Natural killer cell treated with Interleukin-12 subunit alpha and Interleukin-12 subunit beta and Interleukin-15 and Interleukin-18, amount 100 ng/mL, for 72 hours (primary cell): ENCODE data around the gene WWTR1. TPM values are rescaled to one million over a fixed set of nuclear protein-coding genes. Genes with fewer than 3 reads are reported as not detected.

Source experiments
- ATAC-seq, 2 donors: fragments of 150-1000 bp; cut with Tn5 transposase in 1 of 2; sonication (Bioruptor Pico), chemical (Tn5 transposase) in 1 of 2; 2 replicates each; pipeline ENCODE4 v1.10.0; 2021
- DNase-seq: peaks from one replicate; pipeline ENCODE4 v3.0.0; 2022; ENCODE audit warnings: low spot score
- H3K27ac Mint-ChIP-seq, 2 donors: 1 replicate in 1 of 2; 2 replicates in 1 of 2; pipeline ENCODE4 v1.8.0; 2022; ENCODE audit warnings: mixed read lengths in 2 of 2, mild to moderate bottlenecking in 1 of 2, moderate library complexity in 1 of 2
- H3K27me3 Mint-ChIP-seq, 2 donors: 1 replicate in 1 of 2; 2 replicates in 1 of 2; pipeline ENCODE4 v1.8.0; 2022; ENCODE audit warnings: mixed read lengths in 2 of 2
- H3K36me3 Mint-ChIP-seq: one replicate; pipeline ENCODE4 v1.8.0; 2022; ENCODE audit warnings: mixed read lengths
- H3K4me1 Mint-ChIP-seq, 2 donors: 1 replicate in 1 of 2; 2 replicates in 1 of 2; pipeline ENCODE4 v1.8.0; 2022; ENCODE audit warnings: low read depth in 2 of 2, mixed read lengths in 2 of 2, mild to moderate bottlenecking in 1 of 2
- H3K4me3 Mint-ChIP-seq: one replicate; pipeline ENCODE4 v1.8.0; 2022; ENCODE audit warnings: mixed read lengths
- H3K9me3 Mint-ChIP-seq: 2 replicates; pipeline ENCODE4 v1.8.0; 2022; ENCODE audit warnings: mixed read lengths
- total RNA-seq, 2 donors: library from RNA; stranded (reverse); gene quantifications; one replicate each; pipeline ENCODE4 v1.2.3, GENCODE V29; 2022

WWTR1 gene
- total RNA-seq, 2 donors from 2014 or later = 0.55 to 6.7 TPM

DNA sequence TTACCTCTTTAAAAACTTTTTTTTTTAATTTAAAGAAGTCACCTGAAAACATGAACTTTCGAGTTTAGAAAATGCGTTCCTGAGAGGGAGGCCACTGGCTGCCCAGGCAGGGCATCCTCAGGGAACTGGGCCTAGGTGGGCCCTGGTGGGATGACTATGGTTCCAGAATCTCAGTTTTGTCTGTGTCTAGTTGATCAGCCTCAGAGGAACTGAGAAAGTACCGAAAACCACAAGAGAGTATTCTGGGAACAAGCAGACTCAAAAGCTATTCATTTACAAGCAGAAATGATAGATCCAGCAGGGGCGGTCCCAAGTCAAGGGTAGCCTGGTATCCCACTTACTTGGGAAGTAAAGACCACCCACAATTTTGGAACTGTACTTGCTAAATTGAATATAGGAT is 10.5 kb downstream of the WWTR1 start:
- Mint-ChIP-seq H3K36me3 (no peaks in the 10 kb centered on the region), H3K4me1 (no peaks in the 10 kb centered on the region), H3K27ac (no peak overlapping the region), H3K27me3 (peaks cover 12 to 26% of the 10 kb centered on the region in 2 donors), H3K4me3 (no peak overlapping the region), H3K9me3 (no peaks in the 10 kb centered on the region)
- DNase-seq (no peak), ATAC-seq (no peak)

DNA sequence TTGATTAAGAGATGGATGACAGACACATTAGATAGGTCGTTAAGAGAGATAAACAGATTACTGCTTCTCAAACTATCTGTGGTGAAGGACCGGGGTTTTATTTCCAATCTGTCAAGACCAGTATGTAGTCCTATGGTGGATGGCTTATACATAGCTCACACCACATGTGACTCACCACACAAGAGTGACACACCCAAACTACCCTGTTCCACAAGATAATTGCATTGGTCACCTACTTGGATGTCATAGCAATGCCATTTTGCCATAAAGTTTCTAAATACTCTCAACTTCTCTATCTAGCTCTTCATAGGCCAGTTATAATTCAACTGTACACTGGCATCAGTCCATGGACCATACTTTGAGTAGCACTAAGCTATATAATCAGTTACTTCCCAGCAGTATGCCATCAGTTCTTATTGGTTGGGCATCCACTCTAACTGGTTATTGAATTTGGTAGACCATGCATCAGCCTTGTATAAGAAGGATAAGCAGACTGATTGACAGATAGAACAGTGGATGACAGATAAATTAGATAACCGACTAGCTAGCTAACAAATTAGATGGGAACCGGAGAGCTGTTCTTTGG is 11.6 kb downstream of the WWTR1 start:
- no peaks in the 10 kb centered on the region for H3K4me1 Mint-ChIP-seq
- H3K27me3 Mint-ChIP-seq = peaks cover 11 to 24% of the 10 kb centered on the region in 2 donors
- no peak for DNase-seq
- H3K27ac Mint-ChIP-seq = no peak overlapping the region
- H3K36me3 Mint-ChIP-seq = no peaks in the 10 kb centered on the region
- no peaks in the 10 kb centered on the region for H3K9me3 Mint-ChIP-seq
- peak in 1 of 2 donors; percentile 67 for ATAC-seq
- H3K4me3 Mint-ChIP-seq = no peak overlapping the region

DNA sequence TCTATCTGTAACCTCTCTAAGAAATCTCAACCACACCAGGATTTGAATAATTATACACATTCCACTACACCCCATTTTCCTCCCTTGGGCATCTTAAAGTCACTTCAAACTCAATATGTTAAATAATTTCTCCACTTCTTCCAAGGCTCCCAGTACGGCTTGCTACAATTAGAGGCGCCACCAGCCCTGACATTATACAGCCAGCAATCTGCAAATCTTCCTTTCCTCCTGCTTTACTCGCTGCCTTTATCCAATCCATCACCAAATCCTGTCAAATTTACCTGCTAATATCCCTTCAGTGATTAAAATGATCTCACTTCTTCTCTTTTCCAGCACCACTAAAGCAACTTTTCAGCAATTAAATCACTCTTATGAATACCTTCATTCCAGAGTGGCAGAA is 13.9 kb downstream of the WWTR1 start:
- no peaks in the 10 kb centered on the region for H3K4me1 Mint-ChIP-seq
- peaks cover 0 to 16% of the 10 kb centered on the region in 2 donors for H3K27me3 Mint-ChIP-seq
- H3K4me3 Mint-ChIP-seq = no peak overlapping the region
- ATAC-seq (no peak), DNase-seq (no peak)
- no peaks in the 10 kb centered on the region for H3K9me3 Mint-ChIP-seq
- no peaks in the 10 kb centered on the region for H3K36me3 Mint-ChIP-seq
- no peak overlapping the region for H3K27ac Mint-ChIP-seq

DNA sequence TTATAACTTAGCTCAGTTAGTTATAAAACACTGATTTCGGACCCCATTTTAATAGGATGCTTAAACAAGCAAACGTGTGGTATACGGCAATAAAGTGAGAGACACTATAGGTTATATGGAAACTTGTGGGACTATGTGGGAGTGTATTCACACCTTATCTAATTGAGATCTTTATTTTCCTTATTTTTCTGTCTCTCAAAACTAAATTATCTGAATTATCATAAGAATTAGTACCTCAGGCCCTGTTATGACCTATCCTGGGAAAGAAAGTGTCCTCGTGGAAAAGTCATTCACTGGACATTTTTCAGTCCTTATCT is 14.4 kb downstream of the WWTR1 start:
- Mint-ChIP-seq H3K9me3 (no peaks in the 10 kb centered on the region), H3K27ac (no peak overlapping the region), H3K4me1 (no peaks in the 10 kb centered on the region), H3K27me3 (peaks cover 0 to 19% of the 10 kb centered on the region in 2 donors), H3K4me3 (no peak overlapping the region), H3K36me3 (no peaks in the 10 kb centered on the region)
- DNase-seq = no peak
- no peak for ATAC-seq

DNA sequence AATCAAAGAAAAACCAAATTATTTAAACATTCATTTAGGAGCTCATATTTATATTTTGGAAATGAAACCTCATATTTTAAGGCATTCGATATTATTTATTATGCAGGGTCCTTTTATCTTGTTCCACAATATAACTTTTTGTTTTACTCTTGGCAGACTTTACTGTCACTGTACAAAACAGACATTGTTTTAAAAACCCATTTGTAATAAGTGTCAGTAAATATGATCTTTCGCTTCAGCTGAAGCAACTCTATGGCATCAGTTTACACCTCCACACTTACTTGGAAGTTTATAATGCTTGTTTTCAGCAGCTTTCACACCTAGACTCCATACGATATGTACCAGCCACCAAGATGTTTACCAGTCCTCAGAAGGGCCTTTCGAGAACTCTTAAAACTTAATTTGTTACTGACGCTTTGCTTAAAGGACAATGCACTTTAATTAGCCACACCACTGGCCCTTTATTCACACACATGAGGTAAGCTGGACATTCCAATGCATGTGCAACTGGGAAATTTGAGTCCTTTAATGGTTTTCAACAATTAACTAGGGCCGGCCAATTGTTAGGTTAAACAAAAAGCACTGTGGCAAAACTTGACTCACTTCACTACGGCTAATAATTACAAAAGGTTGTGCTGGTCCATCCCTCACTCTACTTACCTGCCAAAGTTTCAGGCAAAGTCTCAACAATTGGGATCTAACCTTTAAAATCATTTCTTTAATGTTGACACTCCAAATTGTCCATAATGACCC is 16.7 kb downstream of the WWTR1 start:
- ATAC-seq (no peak), DNase-seq (no peak)
- Mint-ChIP-seq H3K4me3 (no peak overlapping the region), H3K27me3 (peaks cover 5 to 23% of the 10 kb centered on the region in 2 donors), H3K27ac (no peak overlapping the region), H3K36me3 (no peaks in the 10 kb centered on the region), H3K4me1 (no peaks in the 10 kb centered on the region), H3K9me3 (no peaks in the 10 kb centered on the region)

DNA sequence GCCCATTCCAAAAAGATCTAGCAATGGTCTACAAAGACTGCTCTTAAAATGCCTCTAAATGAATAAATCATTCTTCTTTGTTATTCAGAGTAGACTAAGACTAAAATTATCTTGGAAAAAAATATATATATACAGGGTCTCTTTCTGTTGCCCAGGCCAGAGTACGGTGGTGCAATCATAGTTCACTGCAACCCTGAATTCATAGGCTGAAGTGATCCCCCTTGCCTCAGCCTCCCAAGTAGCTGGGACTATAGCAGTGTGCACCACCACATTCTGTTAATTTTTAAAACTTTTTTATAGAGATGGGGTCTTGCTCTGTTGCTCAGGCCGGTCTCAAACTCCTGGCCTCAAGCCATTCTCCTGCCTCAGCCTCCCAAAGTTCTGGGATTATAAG is 18.7 kb downstream of the WWTR1 start:
- no peaks in the 10 kb centered on the region for H3K9me3 Mint-ChIP-seq
- H3K36me3 Mint-ChIP-seq = no peaks in the 10 kb centered on the region
- no peak for DNase-seq
- H3K27ac Mint-ChIP-seq = no peak overlapping the region
- no peak for ATAC-seq
- peaks cover 18 to 25% of the 10 kb centered on the region in 2 donors for H3K27me3 Mint-ChIP-seq
- no peaks in the 10 kb centered on the region for H3K4me1 Mint-ChIP-seq
- H3K4me3 Mint-ChIP-seq = no peak overlapping the region

DNA sequence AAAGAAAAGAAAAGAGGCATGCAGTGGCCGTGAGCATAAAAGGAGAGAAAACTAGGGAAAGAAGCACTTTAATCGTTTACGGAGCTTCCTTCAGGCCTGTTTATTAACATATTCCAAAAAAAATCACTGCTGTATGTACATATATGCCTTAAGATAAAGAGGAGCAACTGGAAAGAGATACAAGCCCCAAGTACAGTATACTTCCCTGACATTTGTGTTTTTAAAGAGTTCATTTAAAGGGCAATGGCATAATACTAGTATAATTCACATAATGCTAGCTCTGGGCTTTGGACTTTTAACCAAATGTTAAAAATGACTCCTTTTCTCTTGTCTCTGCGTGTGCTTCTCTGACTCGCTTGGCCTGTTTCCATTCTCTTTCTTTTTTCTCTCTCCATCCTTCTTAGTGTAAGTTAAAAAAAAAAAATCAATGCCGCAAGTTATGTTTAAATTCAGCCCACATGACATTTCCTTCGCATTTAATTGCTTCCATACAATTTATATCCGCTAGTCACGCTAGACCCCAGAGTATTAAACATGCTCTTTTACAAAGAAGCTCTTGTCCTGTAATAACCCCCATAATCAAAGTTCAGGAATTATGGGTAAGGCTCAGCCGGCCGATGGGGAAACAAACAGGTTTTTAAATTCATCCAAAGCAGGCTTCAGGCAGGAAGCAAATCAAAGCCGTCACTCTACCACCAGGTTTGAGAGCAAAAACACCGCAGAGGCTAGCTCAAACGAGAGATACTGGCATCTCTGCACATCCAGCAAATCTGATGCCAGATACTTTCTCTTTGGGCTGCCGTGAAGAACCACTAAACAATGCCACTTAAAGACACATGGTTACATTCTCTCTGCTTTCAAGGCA is 19.4 kb downstream of the WWTR1 start:
- no peaks in the 10 kb centered on the region for H3K4me1 Mint-ChIP-seq
- H3K27me3 Mint-ChIP-seq = peaks cover 23 to 25% of the 10 kb centered on the region in 2 donors
- H3K4me3 Mint-ChIP-seq = no peak overlapping the region
- H3K36me3 Mint-ChIP-seq = no peaks in the 10 kb centered on the region
- H3K9me3 Mint-ChIP-seq = no peaks in the 10 kb centered on the region
- DNase-seq = no peak
- no peak overlapping the region for H3K27ac Mint-ChIP-seq
- ATAC-seq = no peak

DNA sequence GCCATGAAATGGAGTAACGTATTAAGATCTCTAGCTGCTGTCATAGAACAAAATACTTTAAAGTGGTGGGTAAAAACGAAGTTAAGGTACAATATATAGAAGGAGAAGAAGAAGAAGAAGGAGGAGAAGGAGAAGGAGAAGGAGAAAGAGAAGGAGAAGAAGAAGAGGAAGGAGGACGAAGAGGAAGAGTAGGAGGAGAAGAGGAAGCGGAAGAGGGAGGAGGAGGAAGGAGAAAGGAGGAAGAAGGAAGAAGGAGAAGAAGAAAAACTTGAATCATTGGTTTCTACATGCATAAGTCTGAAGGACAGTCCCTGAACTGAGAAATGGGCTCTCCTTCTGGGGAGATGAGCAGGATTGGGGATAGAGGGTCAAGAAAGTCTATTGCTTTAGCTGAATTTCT is 22.4 kb downstream of the WWTR1 start:
- H3K4me3 Mint-ChIP-seq = no peak overlapping the region
- no peak for DNase-seq
- peaks cover 25 to 32% of the 10 kb centered on the region in 2 donors for H3K27me3 Mint-ChIP-seq
- H3K36me3 Mint-ChIP-seq = no peaks in the 10 kb centered on the region
- no peaks in the 10 kb centered on the region for H3K9me3 Mint-ChIP-seq
- H3K4me1 Mint-ChIP-seq = no peaks in the 10 kb centered on the region
- ATAC-seq = no peak
- no peak overlapping the region for H3K27ac Mint-ChIP-seq

DNA sequence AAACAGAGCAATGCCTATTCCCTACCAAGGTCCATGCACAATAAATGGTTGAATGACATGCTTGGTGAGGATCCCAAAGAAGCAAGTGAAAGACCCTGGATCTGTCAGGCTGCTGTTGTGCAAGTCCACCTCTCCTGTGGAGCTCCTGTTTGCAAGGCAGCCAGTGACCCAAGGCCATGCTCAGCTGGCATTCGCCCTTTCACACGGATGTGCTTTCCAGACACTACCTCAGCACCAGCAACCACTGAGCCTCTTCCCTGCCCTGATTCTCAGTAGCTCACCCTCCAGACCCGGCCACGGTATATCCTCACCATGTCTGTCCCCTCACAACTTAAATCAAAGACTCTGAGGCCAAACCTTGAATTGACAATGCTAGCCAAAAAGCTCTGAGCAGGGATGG is 23.3 kb downstream of the WWTR1 start:
- Mint-ChIP-seq H3K4me1 (no peaks in the 10 kb centered on the region), H3K36me3 (no peaks in the 10 kb centered on the region), H3K9me3 (no peaks in the 10 kb centered on the region), H3K27ac (no peak overlapping the region), H3K27me3 (peaks cover 25 to 32% of the 10 kb centered on the region in 2 donors), H3K4me3 (no peak overlapping the region)
- DNase-seq (no peak), ATAC-seq (no peak)

DNA sequence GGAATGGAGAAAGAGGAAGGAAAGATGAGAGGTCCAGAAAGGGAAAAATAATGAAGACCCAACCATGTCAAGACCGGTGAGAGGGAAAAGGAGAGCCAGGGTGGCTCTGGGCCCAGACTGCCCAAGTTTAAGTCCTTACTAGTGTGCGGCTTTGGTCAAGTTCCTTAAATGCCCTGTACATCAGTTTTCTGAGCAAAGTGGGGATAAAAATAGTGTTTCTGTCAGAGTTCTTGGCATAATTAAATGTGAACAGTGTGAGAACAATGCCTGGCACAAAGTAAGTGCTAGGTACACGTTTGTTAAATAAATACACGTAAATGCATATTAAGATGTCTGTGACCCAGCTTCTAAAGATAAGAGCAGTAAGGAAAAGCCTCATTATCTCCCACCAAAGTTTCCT is 23.8 kb downstream of the WWTR1 start:
- Mint-ChIP-seq H3K36me3 (no peaks in the 10 kb centered on the region), H3K27ac (no peak overlapping the region), H3K27me3 (peaks cover 25 to 32% of the 10 kb centered on the region in 2 donors), H3K4me3 (no peak overlapping the region), H3K4me1 (no peaks in the 10 kb centered on the region), H3K9me3 (no peaks in the 10 kb centered on the region)
- ATAC-seq (no peak), DNase-seq (no peak)

DNA sequence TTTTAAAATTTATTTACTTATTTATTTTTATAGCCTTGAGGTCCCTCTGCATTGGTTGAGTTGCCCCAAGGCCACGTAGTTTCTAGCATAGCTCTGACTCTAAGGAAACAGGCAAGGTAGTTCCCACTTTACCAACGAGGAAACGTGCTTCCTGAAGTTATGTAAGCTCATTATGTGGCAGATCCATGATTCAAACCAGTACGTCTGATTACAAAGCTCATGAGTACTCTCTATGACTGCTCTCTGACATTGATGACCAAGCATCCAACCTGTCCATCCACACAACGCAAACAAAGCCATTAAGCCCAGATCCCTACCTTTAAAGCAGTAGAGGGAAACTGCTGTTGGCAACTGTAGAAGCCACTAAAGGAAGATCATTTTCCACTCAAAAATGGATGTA is 25.6 kb downstream of the WWTR1 start:
- DNase-seq (no peak), ATAC-seq (no peak)
- no peaks in the 10 kb centered on the region for H3K36me3 Mint-ChIP-seq
- H3K4me3 Mint-ChIP-seq = no peak overlapping the region
- H3K27ac Mint-ChIP-seq = no peak overlapping the region
- peaks cover 20 to 25% of the 10 kb centered on the region in 2 donors for H3K27me3 Mint-ChIP-seq
- H3K4me1 Mint-ChIP-seq = no peaks in the 10 kb centered on the region
- no peaks in the 10 kb centered on the region for H3K9me3 Mint-ChIP-seq

DNA sequence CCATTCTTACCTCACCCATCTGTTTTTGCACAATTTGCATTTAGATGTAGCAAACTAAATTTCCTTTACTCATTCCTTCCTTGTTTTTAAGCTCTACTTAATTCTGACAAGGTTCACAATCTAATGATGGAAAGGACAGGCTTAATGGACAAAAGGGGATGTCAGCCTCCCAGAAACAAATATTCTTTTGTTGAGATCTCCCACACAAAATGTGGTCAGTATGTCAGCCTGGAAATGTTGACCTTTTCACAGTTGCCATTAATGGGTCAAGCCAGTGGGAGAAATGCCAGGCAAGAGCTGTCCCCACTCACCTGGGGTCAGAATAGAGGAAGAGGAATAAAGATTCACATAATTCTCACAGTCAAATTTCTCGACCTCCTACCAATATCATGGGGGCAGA is 27.0 kb downstream of the WWTR1 start:
- ATAC-seq (no peak), DNase-seq (no peak)
- H3K4me1 Mint-ChIP-seq = no peaks in the 10 kb centered on the region
- H3K4me3 Mint-ChIP-seq = no peak overlapping the region
- H3K36me3 Mint-ChIP-seq = no peaks in the 10 kb centered on the region
- no peaks in the 10 kb centered on the region for H3K9me3 Mint-ChIP-seq
- H3K27me3 Mint-ChIP-seq = peaks cover 20 to 25% of the 10 kb centered on the region in 2 donors
- H3K27ac Mint-ChIP-seq = no peak overlapping the region

DNA sequence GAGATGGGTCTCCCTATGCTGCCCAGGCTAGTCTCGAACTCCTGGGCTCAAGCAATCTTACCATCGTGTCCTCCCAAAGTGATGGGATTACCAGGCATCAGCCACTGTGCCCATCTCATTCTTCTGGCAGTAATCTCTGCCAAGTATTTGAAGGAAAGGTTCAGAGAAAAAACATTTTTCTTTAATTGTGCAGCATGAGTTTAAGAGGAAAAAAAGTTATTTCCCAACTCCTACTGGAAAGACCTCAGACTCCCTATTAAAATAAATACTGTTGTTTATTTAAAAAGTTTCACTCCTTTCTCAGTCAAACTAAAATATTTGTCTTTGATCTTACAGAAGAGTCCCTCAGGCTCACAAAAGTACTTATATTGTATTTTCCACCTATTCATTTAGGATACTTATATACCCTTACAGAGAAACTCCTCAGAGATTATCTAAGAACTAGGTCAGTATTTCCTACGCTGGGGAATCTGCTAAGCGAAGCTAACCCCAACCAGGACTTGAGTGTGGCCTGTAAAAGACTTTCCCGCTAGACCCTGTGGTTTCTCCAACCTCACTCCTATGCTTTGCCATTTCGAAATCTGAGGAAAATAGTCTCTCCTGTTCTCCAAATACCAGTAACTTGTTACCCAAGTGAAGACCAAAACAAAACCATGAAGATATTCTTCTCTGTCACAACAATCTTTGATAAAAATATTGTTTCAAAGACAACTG is 28.7 kb downstream of the WWTR1 start:
- ATAC-seq = no peak
- H3K4me1 Mint-ChIP-seq = no peaks in the 10 kb centered on the region
- no peaks in the 10 kb centered on the region for H3K36me3 Mint-ChIP-seq
- DNase-seq = no peak
- H3K27ac Mint-ChIP-seq = no peak overlapping the region
- H3K27me3 Mint-ChIP-seq = peaks cover 7 to 20% of the 10 kb centered on the region in 2 donors
- H3K4me3 Mint-ChIP-seq = no peak overlapping the region
- H3K9me3 Mint-ChIP-seq = no peaks in the 10 kb centered on the region

DNA sequence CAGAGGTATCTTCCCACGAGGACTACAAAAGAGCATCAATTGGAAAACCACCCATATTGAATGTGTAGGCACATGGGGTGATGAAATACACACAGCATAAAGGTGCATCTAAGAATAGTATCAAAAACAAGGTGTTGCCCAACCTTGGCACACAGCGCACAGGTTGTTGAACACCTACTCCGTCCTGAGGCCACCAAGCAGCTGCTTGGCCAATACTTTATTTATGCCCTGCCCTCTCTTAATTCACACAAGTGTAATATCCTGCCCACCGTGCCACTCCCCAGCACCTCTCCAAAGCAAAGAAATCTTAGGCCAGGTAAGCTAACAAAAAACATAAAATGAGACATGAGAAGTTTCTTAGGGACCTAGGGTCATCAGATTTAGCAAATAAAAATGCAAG is 31.2 kb downstream of the WWTR1 start:
- no peak for ATAC-seq
- no peaks in the 10 kb centered on the region for H3K36me3 Mint-ChIP-seq
- peaks cover 0 to 3% of the 10 kb centered on the region in 2 donors for H3K4me1 Mint-ChIP-seq
- H3K27ac Mint-ChIP-seq = no peak overlapping the region
- H3K9me3 Mint-ChIP-seq = no peaks in the 10 kb centered on the region
- H3K27me3 Mint-ChIP-seq = peaks cover 0 to 21% of the 10 kb centered on the region in 2 donors
- DNase-seq = no peak
- no peak overlapping the region for H3K4me3 Mint-ChIP-seq
